Frontal cortex (tissue), 4 donors: Measurements from ENCODE around the gene RIPOR3. TPM values are rescaled to one million over a fixed set of nuclear protein-coding genes. Genes with fewer than 3 reads are reported as not detected.

Experiments
- DNase-seq, 2 donors: peaks; one replicate each; pipeline ENCODE4 v3.0.0; 2012; ENCODE audit warnings: low spot score in 2 of 2
- FAIRE-seq: peaks from 2 replicates; lab custom pipeline; 2012; peaks lifted over from hg19 to GRCh38; lab: Jason Lieb, UNC
- total RNA-seq: library from RNA; depleted of rRNA; stranded (reverse); fragments of >200 nt; gene quantifications from one replicate; pipeline ENCODE4 v1.2.3, GENCODE V29; 2014
- donor health status: control.
- donor health status: control.
- donor health status: control.

RIPOR3 gene
- total RNA-seq, 1 donor from 2014 or later: 0.41 TPM

- DNase-seq (no peak), FAIRE-seq (no peak)
These were observed 122.8 kb downstream of the RIPOR3 start for GRCh38 chr20:50568549-50568942.

DNA sequence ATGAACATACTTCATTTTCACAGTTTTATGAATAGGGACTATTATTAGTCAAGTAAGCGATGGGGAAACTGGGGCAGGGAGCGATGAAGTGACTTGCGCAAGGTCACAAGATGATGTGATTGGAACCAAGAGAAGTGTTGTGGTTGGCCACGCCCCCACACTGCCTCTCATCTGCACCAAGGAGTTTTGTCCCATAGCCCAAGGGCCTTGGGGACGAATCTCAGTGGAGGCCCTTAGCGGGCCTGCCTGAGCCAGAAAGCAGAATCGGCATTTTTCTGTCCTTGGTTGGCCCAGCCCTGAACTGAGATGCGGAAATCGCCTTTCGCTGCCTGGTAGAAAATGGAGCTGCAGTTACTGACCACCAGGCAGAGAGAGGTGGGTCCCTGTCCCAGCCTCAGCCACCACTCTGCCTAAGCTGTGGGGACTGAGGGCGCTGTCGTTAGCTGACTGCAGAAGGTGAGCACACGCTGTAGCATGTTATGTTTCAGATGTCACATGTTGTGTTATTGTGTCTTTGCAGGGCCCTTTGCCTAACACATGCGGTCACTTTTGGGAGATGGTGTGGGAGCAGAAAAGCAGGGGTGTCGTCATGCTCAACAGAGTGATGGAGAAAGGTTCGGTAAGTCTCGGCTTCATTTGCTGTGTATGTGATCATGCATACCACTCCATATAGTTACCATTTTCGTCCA is 123.3 kb downstream of the RIPOR3 start:
- FAIRE-seq (no peak), DNase-seq (no peak)

- DNase-seq (no peak), FAIRE-seq (no peak)
These were observed 125.5 kb downstream of the RIPOR3 start for GRCh38 chr20:50565871-50566270.

DNA sequence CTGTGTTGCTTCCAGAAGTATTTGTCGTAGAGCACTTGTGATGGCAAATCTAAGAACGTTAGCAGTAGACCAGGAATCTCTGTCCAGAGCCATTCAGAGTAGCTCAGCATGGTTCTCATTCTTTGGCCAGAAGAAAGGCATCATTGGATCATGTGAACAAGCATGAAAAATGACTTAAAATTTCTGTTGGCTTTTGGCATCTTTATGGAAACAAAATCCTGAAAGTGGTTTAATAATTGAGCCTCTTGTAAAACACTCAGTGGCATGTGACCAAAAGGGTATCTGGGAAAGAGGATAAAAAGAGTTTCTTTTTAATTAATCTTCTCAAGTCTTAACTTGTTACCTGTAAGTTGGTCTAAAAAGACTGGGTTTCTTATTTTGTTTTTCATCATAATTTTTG is 126.0 kb downstream of the RIPOR3 start:
- FAIRE-seq: no peak
- DNase-seq: no peak

DNA sequence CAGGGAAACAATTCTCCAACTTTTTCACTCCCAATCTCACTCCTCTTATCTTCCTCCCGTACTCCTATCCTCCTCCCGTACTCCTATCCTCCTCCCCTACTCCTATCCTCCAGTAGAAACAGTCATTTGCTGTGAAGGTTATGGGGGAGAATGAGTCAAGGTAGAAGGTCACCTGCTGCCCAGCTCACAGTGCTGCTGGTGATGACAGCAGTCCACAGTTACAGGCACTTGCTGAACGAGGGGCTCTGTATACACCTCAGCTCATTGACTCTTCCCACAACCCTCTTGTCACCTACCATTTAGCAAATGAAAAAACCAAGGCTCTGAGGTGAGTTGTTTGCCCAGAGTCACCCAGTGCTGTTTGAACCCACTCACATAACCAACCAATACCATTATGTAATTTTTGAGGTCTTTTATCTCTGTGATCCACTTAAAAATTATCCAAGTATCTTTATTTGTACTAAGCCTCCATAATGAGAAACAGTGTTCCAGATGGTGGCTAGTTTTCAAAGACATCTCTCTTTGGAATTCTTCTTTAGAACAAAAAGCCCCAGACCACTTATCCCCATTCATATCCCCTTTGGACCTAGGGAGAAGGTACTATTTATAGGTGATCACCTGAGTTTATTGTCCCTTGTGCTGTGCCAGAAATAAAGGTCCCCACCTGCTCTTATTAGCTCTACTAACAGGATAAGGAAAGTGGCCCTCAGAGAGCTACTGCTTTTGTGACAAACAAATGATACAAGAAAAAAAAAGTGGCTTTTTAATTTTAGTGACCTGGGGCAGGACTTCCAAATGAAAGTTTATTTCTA is 128.0 kb downstream of the RIPOR3 start:
- no peak for FAIRE-seq
- no peak for DNase-seq

- DNase-seq (no peak), FAIRE-seq (no peak)
These were observed 129.1 kb downstream of the RIPOR3 start for GRCh38 chr20:50562262-50562701.

DNA sequence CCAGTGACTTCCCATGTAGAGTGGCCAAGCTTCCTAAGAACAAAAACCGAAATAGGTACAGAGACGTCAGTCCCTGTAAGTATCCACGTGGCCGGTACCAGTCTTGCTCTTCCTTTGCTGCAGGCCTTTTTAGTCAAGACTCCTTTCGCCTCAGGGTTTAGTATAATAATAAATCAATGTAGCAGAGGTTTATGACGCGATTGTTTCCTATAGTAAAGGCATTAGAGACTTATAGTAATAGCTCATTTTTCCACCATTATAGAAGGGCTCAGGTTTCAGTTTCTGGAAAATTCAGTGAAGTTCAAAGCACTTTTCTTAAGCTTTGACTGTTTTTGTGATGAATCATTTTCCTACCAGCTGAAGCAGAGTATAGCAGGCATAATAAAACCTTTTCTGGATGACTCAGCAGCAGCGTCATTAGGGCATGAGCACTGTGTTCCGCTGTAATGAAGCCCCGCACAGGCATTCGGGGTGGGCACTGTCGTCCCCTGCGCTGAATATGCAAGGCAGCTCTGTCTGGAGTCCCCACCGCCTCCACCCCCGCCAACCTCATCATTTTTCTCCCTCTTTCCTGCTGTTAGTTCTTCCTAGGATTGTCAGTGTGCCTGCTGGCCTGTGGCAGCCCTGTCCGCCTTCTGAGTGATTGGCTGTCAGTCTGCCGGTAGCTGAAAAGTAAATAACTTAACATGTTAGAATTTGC is 129.8 kb downstream of the RIPOR3 start:
- DNase-seq (no peak), FAIRE-seq (no peak)

- FAIRE-seq: no peak
- DNase-seq: no peak
These were observed 130.5 kb downstream of the RIPOR3 start for GRCh38 chr20:50560867-50561266.

- FAIRE-seq (no peak), DNase-seq (no peak)
These were observed 131.3 kb downstream of the RIPOR3 start for GRCh38 chr20:50559856-50560638.

GRCh38 chr20:50559149-50559548 is 132.2 kb downstream of the RIPOR3 start:
- DNase-seq: no peak
- FAIRE-seq: no peak

- no peak for DNase-seq
- FAIRE-seq: no peak
These were observed 132.8 kb downstream of the RIPOR3 start for GRCh38 chr20:50558483-50558925.

DNA sequence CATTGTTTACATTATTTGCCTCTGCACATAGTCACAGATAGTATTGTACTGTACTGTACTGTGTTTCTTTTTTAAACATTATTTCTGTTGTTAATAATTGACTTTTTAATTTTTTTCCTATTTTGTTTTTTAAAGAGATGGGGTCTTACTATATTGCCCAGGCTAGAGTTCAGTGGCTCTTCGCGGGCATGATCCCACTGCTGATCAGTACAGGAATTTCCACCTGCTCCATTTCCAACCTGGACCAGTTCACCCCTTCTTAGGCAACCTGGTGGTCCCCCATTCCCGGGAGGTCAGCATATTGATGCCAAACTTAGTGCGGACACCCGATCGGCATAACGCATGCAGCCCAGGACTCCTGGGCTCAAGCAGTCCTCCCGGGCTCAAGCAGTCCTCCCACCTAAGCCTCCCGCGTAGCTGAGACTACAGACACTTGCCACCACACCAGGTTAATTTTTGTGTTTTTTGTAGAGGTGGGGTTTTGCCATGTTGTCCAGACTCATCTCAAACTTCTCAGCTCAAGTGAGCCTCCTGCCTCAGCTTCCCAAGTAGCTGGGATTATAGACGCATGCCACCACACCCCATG is 133.7 kb downstream of the RIPOR3 start:
- no peak for DNase-seq

GRCh38 chr20:50555662-50556061 is 135.7 kb downstream of the RIPOR3 start:
- FAIRE-seq (no peak), DNase-seq (no peak)

More for the DNA sequence above, 133.7 kb downstream of the RIPOR3 start:
- no peak for FAIRE-seq

DNA sequence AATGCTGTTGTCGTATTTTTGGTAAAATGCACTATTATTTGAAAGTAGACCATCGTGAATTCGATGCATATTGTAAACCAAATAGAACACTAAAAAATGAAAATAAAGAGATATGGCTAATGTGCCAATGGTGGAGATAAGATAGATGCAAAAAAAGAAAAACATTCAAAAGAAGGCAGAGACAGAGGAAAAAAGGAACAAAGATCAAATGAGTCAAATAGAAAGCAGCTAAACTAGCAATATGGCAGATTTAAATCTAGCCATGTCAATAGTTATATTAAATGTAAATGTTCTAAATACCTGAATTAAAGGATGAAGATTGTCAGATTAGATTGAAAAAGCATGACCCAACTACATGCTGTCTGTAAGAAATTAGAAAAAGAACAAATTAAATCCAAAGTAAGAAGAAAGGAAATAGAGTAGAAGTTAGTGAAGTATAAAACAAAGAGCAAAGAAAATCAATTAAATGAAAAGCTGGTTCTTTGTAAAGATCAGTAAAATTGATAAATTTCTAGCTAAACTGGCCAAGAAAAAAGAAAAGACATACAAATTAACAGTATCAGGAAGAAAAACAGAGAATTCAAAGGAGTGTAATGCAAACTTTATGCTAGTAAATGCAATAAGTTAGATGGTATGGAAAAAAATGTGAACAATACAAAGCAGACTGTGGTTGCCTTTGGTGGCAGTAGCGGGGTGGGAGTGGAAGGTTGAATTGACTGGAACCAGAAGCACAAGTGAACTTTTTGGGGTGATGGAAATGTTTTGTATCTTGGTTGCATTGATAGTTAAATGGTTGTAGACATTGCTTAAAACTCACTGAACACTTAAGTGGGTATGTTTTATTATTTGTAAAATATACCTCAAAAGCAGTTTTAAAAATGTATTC is 136.4 kb downstream of the RIPOR3 start:
- FAIRE-seq (no peak), DNase-seq (no peak)

- DNase-seq (no peak), FAIRE-seq (no peak)
These were observed 138.4 kb downstream of the RIPOR3 start for GRCh38 chr20:50552979-50553378.

DNA sequence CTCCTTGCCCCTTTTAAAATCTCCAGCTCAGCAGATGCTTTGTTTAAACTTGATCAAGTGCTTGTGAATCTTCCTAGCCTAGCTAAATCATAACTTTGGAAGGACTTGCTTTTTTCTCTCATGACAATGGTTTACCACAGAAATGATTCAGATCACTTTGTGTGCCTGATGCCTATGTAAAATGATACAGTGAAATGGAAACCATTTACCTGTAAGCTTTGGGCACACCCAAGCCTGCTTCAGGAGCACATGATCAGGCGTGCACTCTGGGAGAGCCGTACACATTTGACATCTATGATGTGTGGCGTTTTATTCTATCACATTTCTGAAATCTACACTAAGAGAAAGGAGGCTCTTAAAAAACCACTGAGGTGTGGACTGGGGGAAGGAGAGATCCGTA is 140.1 kb downstream of the RIPOR3 start:
- no peak for DNase-seq
- no peak for FAIRE-seq

DNA sequence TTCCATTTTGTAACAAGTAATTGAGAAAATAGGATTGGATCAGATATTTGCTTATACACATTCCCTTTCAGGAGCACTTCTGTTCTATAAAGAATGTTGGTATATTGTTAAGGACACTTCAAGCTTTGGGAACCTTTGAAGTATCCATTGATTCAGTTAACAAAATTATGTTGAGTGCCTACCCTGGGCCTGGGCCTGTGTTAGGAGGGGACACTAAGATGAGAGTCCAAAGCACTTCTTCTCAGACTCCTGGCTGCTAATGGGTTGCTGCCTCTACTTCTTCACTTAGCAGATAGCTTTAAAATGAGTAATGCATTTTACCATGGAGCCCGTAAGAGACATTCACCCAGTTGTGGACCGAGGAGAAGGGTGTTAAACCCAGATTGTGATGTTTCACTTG is 140.8 kb downstream of the RIPOR3 start:
- FAIRE-seq (no peak), DNase-seq (no peak)

DNA sequence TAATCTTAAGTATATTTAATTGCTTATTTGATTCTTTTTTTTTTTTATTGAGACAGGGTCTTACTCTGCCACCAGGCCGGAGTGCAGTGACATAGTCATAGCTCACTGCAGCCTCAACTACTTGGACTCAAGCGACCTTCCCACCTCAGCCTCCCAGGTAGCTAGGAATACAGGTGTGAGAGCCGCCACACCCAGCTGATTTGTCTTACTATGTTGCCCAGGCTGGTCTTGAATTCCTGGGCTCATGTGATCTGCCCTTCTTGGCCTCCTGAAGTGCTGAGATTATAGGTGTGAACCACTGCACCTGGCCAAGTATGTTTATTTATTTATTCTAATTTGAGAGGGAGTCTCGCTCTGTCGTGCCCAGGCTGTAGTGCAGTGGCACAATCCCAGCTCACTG is 142.9 kb downstream of the RIPOR3 start:
- no peak for FAIRE-seq

GRCh38 chr20:50547964-50548363 is 143.4 kb downstream of the RIPOR3 start:
- FAIRE-seq (no peak), DNase-seq (no peak)

More for the DNA sequence above, 142.9 kb downstream of the RIPOR3 start:
- DNase-seq: no peak
